Measurements from ENCODE around the gene RBM28.

DNA sequence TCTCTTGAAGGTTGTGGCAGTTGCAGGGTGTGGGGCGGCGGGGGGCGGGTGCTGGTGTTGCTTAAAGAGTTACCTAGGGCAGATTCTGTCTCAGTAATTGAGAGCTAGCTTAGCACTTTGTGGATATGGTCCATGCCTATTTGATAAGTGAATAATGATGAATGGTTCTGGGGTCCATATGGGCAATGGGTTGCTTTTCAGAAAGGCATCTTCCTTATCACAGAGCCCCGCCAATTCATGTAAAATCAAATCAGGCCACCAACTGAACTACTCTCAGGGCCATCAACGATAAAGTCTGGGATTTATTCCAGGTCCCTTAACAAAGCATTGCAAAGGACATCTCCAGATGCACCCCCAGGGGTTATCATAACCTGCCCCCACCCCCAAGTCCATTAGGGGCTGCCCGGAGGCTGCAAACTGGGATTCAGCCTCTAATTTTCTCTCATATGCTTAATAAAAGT, 19.6 kb upstream of the RBM28 start:
- TF ChIP-seq CTCF (IDR thresholded peaks at IDR 0.05; ENCODE audit: insufficient read depth, low read depth, low read length) (no peak), EZH2 (IDR thresholded peaks at IDR 0.05; ENCODE audit: insufficient read depth, low read length) (no peak)

All from astrocyte (in vitro differentiated cells and primary cell).